Suprapubic skin (tissue), 4 donors: ENCODE results near the gene CEP170B. TPM values are rescaled to one million over a fixed set of nuclear protein-coding genes. Genes with fewer than 3 reads are reported as not detected.
"Not testable (repeated sequence)": the region's sequence is repeated elsewhere in the genome, so short reads cannot be mapped to it uniquely, and the experiment has no call there.

Source experiments
- DNase-seq, 2 donors: peaks; one replicate each; pipeline ENCODE4 v3.0.0-alpha.2; 2019; ENCODE audit warnings: low spot score in 2 of 2
- H3K27ac ChIP-seq: fragments of 200-600 bp; sonication (generic); one replicate; pipeline ENCODE4 v1.5.1; 2019
- H3K27me3 ChIP-seq: fragments of 200-600 bp; sonication (generic); one replicate; pipeline ENCODE4 v1.5.1; 2019
- H3K36me3 ChIP-seq: fragments of 200-600 bp; sonication (generic); one replicate; pipeline ENCODE4 v1.5.1; 2019
- H3K4me1 ChIP-seq: fragments of 200-600 bp; sonication (generic); one replicate; pipeline ENCODE4 v1.5.1; 2019
- H3K4me3 ChIP-seq: fragments of 200-600 bp; sonication (generic); one replicate; pipeline ENCODE4 v1.5.1; 2019; ENCODE audit warnings: mild to moderate bottlenecking
- H3K9me3 ChIP-seq: fragments of 200-600 bp; sonication (generic); one replicate; pipeline ENCODE4 v1.5.1; 2019
- EP300 ChIP-seq: sonication (generic); formaldehyde crosslinking; IDR thresholded peaks from one replicate; pipeline ENCODE4 v1.6.1; 2017; ENCODE audit warnings: antibody characterized with exemption
- POLR2A ChIP-seq, 2 donors: fragments of 450-650 bp; IDR thresholded peaks; one replicate each; pipeline ENCODE4 v1.6.1; 2017; ENCODE audit warnings: antibody characterized with exemption in 2 of 2, mild to moderate bottlenecking in 2 of 2, moderate library complexity in 2 of 2
- POLR2AphosphoS5 ChIP-seq, 3 donors: sonication (generic); formaldehyde crosslinking; IDR thresholded peaks; one replicate each; pipeline ENCODE4 v1.6.1; 2017; ENCODE audit warnings: antibody characterized with exemption in 3 of 3
- WGBS: methylation state at CpG from one replicate; pipeline ENCODE4 v1.1.5; 2018; 5-methylcytosine and 5-hydroxymethylcytosine counted together
- total RNA-seq, 4 donors: library from RNA; depleted of rRNA; stranded (reverse); fragments of >200 nt; gene quantifications; one replicate each; pipeline ENCODE4 v1.1.0, GENCODE V29; 2016
- TF ChIP-seq, protein P1 (sequence below), 2 donors: fragments of 200-600 bp in 1 of 2; fragments of 450-650 bp in 1 of 2; sonication (generic) in 1 of 2; IDR thresholded peaks; one replicate each; pipeline ENCODE4 v1.5.1; 2016 to 2019; ENCODE audit warnings: antibody characterized with exemption in 2 of 2, mild to moderate bottlenecking in 1 of 2, moderate library complexity in 1 of 2

Gene CEP170B
- total RNA-seq, 4 donors from 2014 or later = 53.3 to 70.1 (median 60.4) TPM

DNA sequence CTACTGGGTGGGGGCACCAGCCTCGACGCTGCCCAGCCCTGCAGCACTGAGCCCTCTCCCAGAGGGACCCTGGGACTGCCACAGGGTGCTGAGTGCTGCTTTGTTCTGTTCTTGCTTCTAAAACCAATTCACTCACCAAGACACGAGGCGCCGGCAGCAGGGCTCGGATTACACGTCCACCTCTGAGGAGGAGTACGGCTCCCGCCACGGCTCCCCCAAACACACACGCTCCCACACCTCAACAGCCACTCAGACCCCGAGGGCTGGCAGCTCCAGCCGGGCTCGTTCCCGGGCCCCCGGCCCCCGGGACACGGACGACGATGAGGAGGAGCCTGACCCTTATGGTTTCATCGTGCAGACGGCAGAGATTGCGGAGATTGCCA, 24.3 kb downstream of the CEP170B start:
- DNase-seq = no peak
- no peak overlapping the region for H3K4me3 ChIP-seq
- peaks cover 50% of the 10 kb centered on the region for H3K36me3 ChIP-seq
- H3K27me3 ChIP-seq = no peaks in the 10 kb centered on the region
- no peak overlapping the region for H3K27ac ChIP-seq
- no peaks in the 10 kb centered on the region for H3K9me3 ChIP-seq
- TF ChIP-seq POLR2A (IDR thresholded peaks at IDR 0.05) = no peak
- no peak for TF ChIP-seq EP300
- TF ChIP-seq POLR2AphosphoS5 (IDR thresholded peaks at IDR 0.05) = no peak
- TF ChIP-seq, protein P1, sequence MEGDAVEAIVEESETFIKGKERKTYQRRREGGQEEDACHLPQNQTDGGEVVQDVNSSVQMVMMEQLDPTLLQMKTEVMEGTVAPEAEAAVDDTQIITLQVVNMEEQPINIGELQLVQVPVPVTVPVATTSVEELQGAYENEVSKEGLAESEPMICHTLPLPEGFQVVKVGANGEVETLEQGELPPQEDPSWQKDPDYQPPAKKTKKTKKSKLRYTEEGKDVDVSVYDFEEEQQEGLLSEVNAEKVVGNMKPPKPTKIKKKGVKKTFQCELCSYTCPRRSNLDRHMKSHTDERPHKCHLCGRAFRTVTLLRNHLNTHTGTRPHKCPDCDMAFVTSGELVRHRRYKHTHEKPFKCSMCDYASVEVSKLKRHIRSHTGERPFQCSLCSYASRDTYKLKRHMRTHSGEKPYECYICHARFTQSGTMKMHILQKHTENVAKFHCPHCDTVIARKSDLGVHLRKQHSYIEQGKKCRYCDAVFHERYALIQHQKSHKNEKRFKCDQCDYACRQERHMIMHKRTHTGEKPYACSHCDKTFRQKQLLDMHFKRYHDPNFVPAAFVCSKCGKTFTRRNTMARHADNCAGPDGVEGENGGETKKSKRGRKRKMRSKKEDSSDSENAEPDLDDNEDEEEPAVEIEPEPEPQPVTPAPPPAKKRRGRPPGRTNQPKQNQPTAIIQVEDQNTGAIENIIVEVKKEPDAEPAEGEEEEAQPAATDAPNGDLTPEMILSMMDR (IDR thresholded peaks at IDR 0.05) = no peak
- peaks cover 3% of the 10 kb centered on the region for H3K4me1 ChIP-seq
- WGBS = 94% methylated on average over 19 of the region's 23 CpGs

DNA sequence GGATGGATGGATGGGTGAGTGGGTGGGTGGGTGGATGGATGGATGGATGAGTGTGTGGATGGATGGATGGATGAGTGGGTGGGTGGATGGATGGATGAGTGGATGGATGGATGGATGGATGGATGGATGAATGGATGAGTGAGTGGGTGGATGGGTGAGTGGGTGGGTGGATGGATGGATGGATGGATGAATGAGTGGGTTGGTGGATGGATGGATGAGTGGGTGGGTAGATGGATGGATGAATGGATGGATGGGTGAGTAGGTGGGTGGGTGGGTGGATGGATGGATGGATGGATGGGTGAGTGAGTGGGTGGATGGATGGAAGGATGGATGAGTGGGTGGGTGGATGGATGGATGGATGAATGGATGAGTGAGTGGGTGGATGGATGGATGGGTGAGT, 25.2 kb downstream of the CEP170B start:
- H3K9me3 ChIP-seq, H3K27me3 ChIP-seq, H3K27ac ChIP-seq, H3K4me1 ChIP-seq, H3K4me3 ChIP-seq: not testable (repeated sequence)
- DNase-seq = peak in 1 of 2 donors; percentile 15
- peaks cover 55% of the 10 kb centered on the region for H3K36me3 ChIP-seq

- no peaks in the 10 kb centered on the region for H3K27me3 ChIP-seq
- no peak overlapping the region for H3K27ac ChIP-seq
- peaks cover 48% of the 10 kb centered on the region for H3K36me3 ChIP-seq
- WGBS = 96% methylated on average over 4 of the region's 4 CpGs
- no peaks in the 10 kb centered on the region for H3K9me3 ChIP-seq
- peaks cover 14% of the 10 kb centered on the region for H3K4me1 ChIP-seq
- TF ChIP-seq, protein P1 (IDR thresholded peaks at IDR 0.05) = no peak
- no peak for TF ChIP-seq POLR2A (IDR thresholded peaks at IDR 0.05)
- no peak for TF ChIP-seq EP300
- no peak overlapping the region for H3K4me3 ChIP-seq
- peak in 1 of 2 donors; percentile 61 for DNase-seq
Measured at GRCh38 chr14:104891121-104891551, 26.1 kb downstream of the CEP170B start.

- Histone ChIP-seq H3K27me3 (no peaks in the 10 kb centered on the region), H3K27ac (no peak overlapping the region), H3K9me3 (no peaks in the 10 kb centered on the region), H3K4me1 (peaks cover 19% of the 10 kb centered on the region), H3K36me3 (peaks cover 41% of the 10 kb centered on the region), H3K4me3 (no peak overlapping the region)
- 77% methylated on average over 8 of the region's 13 CpGs for WGBS
- peak; percentile 60 to 78 for DNase-seq
- TF ChIP-seq POLR2A (IDR thresholded peaks at IDR 0.05) (no peak), EP300 (no peak)
Measured at GRCh38 chr14:104891664-104892530, 26.8 kb downstream of the CEP170B start.

DNA sequence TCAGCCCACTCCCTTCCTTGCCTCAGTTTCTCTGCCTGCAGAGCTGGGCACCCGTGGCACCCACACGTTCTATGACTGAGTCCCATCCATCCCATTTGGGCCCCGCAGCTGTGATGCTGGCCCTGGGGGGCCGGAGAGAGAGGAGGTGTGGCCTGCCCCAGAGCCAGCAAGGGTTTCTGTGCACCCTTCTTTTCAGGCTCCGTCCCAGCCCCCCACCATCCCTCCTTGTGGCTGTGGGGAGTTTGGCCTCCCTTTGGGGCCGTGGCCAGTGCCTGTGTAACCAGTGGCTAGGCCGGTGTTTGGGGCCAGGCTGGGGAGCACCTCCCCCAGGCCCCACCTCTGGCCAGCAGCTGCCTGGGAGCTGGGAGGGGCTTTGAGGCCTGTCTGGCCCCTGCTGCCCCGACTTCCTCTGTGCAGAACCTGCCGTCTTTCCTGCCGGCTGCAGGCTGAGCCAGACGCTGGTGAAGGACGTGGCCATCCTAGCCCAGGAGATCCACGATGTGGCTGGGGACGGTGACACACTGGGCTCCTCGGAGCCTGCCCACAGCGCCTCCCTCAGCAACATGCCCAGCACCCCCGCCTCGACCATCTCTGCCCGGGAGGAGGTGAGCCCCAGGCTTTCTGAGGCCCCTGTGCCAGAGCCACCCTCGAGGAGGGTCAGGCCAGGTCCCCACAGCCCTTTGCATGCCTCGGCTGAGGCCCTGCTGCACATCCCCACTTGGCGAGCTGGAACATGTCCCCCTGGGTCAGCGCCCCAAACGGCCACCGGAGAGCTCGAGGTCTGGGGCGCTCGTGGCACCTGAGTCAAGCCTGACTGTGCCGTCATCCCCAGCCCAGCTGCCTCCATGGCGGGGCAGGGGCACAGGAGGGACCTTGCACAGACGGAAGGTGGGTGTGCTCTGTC, 27.7 kb downstream of the CEP170B start:
- H3K36me3 ChIP-seq = peaks cover 32% of the 10 kb centered on the region
- H3K27ac ChIP-seq = no peak overlapping the region
- no peaks in the 10 kb centered on the region for H3K27me3 ChIP-seq
- peaks cover 19% of the 10 kb centered on the region for H3K4me1 ChIP-seq
- H3K9me3 ChIP-seq = no peaks in the 10 kb centered on the region
- H3K4me3 ChIP-seq = no peak overlapping the region
- TF ChIP-seq POLR2AphosphoS5 (IDR thresholded peaks at IDR 0.05) (no peak), EP300 (no peak), POLR2A (IDR thresholded peaks at IDR 0.05) (no peak)
- TF ChIP-seq, protein P1 (IDR thresholded peaks at IDR 0.05) = no peak
- DNase-seq = peak in 1 of 2 donors; percentile 76
- 83% methylated on average over 12 of the region's 31 CpGs for WGBS
